Stimulated activated naive B cell treated with anti-CD40 and anti-IgM and Interleukin-4, amounts not matched to agents 10 μg/mL and 1 μg/mL and 100 μg/mL, for 72 hours (primary cell): ENCODE data around the gene CHAT.

Source experiments
- ATAC-seq, 2 donors: fragments of 150-1000 bp; cut with Tn5 transposase; replicated peaks; 2 replicates each; pipeline ENCODE4 v1.10.0; 2021; ENCODE audit warnings: moderate library complexity in 1 of 2
- DNase-seq: peaks from one replicate; pipeline ENCODE4 v3.0.0; 2021
- H3K27ac Mint-ChIP-seq: one replicate; pipeline ENCODE4 v1.8.0; 2022; ENCODE audit warnings: mild to moderate bottlenecking, mixed read lengths
- H3K27me3 Mint-ChIP-seq, 2 donors: one replicate each; pipeline ENCODE4 v1.8.0; 2022; ENCODE audit warnings: mixed read lengths in 2 of 2
- H3K36me3 Mint-ChIP-seq, 2 donors: one replicate each; pipeline ENCODE4 v1.8.0; 2022; ENCODE audit warnings: mixed read lengths in 2 of 2, mild to moderate bottlenecking in 1 of 2
- H3K4me1 Mint-ChIP-seq, 2 donors: one replicate each; pipeline ENCODE4 v1.8.0; 2022; ENCODE audit warnings: mixed read lengths in 2 of 2, mild to moderate bottlenecking in 1 of 2
- H3K4me3 Mint-ChIP-seq, 2 donors: one replicate each; pipeline ENCODE4 v1.8.0; 2022; ENCODE audit warnings: mild to moderate bottlenecking in 2 of 2, mixed read lengths in 2 of 2, moderate library complexity in 1 of 2
- H3K9me3 Mint-ChIP-seq, 2 donors: one replicate each; pipeline ENCODE4 v1.8.0; 2022; ENCODE audit warnings: mixed read lengths in 2 of 2, mild to moderate bottlenecking in 1 of 2

The CHAT gene

GRCh38 chr10:49621561-49621960 lies 7.7 kb downstream of the CHAT start:
- Mint-ChIP-seq H3K9me3 (no peaks in the 10 kb centered on the region), H3K4me3 (no peak overlapping the region), H3K27ac (no peak overlapping the region), H3K36me3 (no peaks in the 10 kb centered on the region), H3K27me3 (peaks cover 38 to 57% of the 10 kb centered on the region in 2 donors), H3K4me1 (peaks cover 0 to 2% of the 10 kb centered on the region in 2 donors)
- no peak for DNase-seq
- ATAC-seq: no peak

- H3K4me3 Mint-ChIP-seq: no peak overlapping the region
- H3K27ac Mint-ChIP-seq: no peak overlapping the region
- no peaks in the 10 kb centered on the region for H3K9me3 Mint-ChIP-seq
- no peaks in the 10 kb centered on the region for H3K36me3 Mint-ChIP-seq
- peaks cover 0 to 2% of the 10 kb centered on the region in 2 donors for H3K4me1 Mint-ChIP-seq
- no peak for ATAC-seq
- H3K27me3 Mint-ChIP-seq: peaks cover 26 to 46% of the 10 kb centered on the region in 2 donors
- DNase-seq: no peak
Measured at GRCh38 chr10:49622426-49623425, 8.9 kb downstream of the CHAT start.

- Mint-ChIP-seq H3K27me3 (peaks cover 12 to 31% of the 10 kb centered on the region in 2 donors), H3K36me3 (no peaks in the 10 kb centered on the region), H3K4me3 (no peak overlapping the region), H3K9me3 (no peaks in the 10 kb centered on the region), H3K4me1 (peaks cover 0 to 2% of the 10 kb centered on the region in 2 donors), H3K27ac (no peak overlapping the region)
- DNase-seq (no peak), ATAC-seq (no peak)
Measured at GRCh38 chr10:49624629-49625028, 10.8 kb downstream of the CHAT start.

- DNase-seq: no peak
- Mint-ChIP-seq H3K9me3 (no peaks in the 10 kb centered on the region), H3K27me3 (peaks cover 5 to 24% of the 10 kb centered on the region in 2 donors), H3K4me1 (no peaks in the 10 kb centered on the region), H3K27ac (no peak overlapping the region), H3K36me3 (no peaks in the 10 kb centered on the region), H3K4me3 (no peak overlapping the region)
- ATAC-seq: no peak
Measured at GRCh38 chr10:49625411-49625810, 11.6 kb downstream of the CHAT start.

GRCh38 chr10:49627038-49627437 lies 13.2 kb downstream of the CHAT start:
- no peaks in the 10 kb centered on the region for H3K9me3 Mint-ChIP-seq
- H3K36me3 Mint-ChIP-seq: no peaks in the 10 kb centered on the region
- H3K27ac Mint-ChIP-seq: no peak overlapping the region
- ATAC-seq: no peak
- H3K27me3 Mint-ChIP-seq: peaks cover 5 to 21% of the 10 kb centered on the region in 2 donors
- no peak for DNase-seq
- no peaks in the 10 kb centered on the region for H3K4me1 Mint-ChIP-seq
- H3K4me3 Mint-ChIP-seq: no peak overlapping the region

- no peak for ATAC-seq
Measured at GRCh38 chr10:49627644-49628247, 13.9 kb downstream of the CHAT start.

GRCh38 chr10:49628599-49628998 lies 14.8 kb downstream of the CHAT start:
- H3K4me1 Mint-ChIP-seq: no peaks in the 10 kb centered on the region
- ATAC-seq (no peak), DNase-seq (no peak)
- no peak overlapping the region for H3K27ac Mint-ChIP-seq
- peaks cover 0 to 10% of the 10 kb centered on the region in 2 donors for H3K27me3 Mint-ChIP-seq
- no peaks in the 10 kb centered on the region for H3K9me3 Mint-ChIP-seq
- H3K4me3 Mint-ChIP-seq: no peak overlapping the region
- H3K36me3 Mint-ChIP-seq: no peaks in the 10 kb centered on the region

More at GRCh38 chr10:49627644-49628247, 13.9 kb downstream of the CHAT start:
- H3K27me3 Mint-ChIP-seq: peaks cover 5 to 16% of the 10 kb centered on the region in 2 donors
- H3K36me3 Mint-ChIP-seq: no peaks in the 10 kb centered on the region
- H3K4me1 Mint-ChIP-seq: no peaks in the 10 kb centered on the region
- H3K4me3 Mint-ChIP-seq: no peak overlapping the region
- no peak overlapping the region for H3K27ac Mint-ChIP-seq
- H3K9me3 Mint-ChIP-seq: no peaks in the 10 kb centered on the region
- DNase-seq: no peak

GRCh38 chr10:49629431-49629881 lies 15.6 kb downstream of the CHAT start:
- peaks cover 0 to 5% of the 10 kb centered on the region in 2 donors for H3K27me3 Mint-ChIP-seq
- ATAC-seq: no peak
- no peaks in the 10 kb centered on the region for H3K36me3 Mint-ChIP-seq
- no peak overlapping the region for H3K4me3 Mint-ChIP-seq
- DNase-seq: no peak
- no peaks in the 10 kb centered on the region for H3K9me3 Mint-ChIP-seq
- no peak overlapping the region for H3K27ac Mint-ChIP-seq
- no peaks in the 10 kb centered on the region for H3K4me1 Mint-ChIP-seq

- peaks cover 0 to 3% of the 10 kb centered on the region in 2 donors for H3K27me3 Mint-ChIP-seq
- no peak for ATAC-seq
- H3K9me3 Mint-ChIP-seq: no peaks in the 10 kb centered on the region
- H3K4me1 Mint-ChIP-seq: no peaks in the 10 kb centered on the region
- H3K36me3 Mint-ChIP-seq: no peaks in the 10 kb centered on the region
- H3K27ac Mint-ChIP-seq: no peak overlapping the region
- no peak overlapping the region for H3K4me3 Mint-ChIP-seq
- DNase-seq: no peak
Measured at GRCh38 chr10:49631975-49632374, 18.1 kb downstream of the CHAT start.

GRCh38 chr10:49632406-49633317 lies 18.8 kb downstream of the CHAT start:
- no peaks in the 10 kb centered on the region for H3K4me1 Mint-ChIP-seq
- H3K9me3 Mint-ChIP-seq: no peaks in the 10 kb centered on the region
- no peaks in the 10 kb centered on the region for H3K36me3 Mint-ChIP-seq
- no peak overlapping the region for H3K4me3 Mint-ChIP-seq
- DNase-seq (no peak), ATAC-seq (no peak)
- no peak overlapping the region for H3K27ac Mint-ChIP-seq
- peaks cover 0 to 9% of the 10 kb centered on the region in 2 donors for H3K27me3 Mint-ChIP-seq

GRCh38 chr10:49633327-49634068 lies 19.7 kb downstream of the CHAT start:
- peaks cover 0 to 11% of the 10 kb centered on the region in 2 donors for H3K27me3 Mint-ChIP-seq
- H3K27ac Mint-ChIP-seq: no peak overlapping the region
- H3K4me1 Mint-ChIP-seq: no peaks in the 10 kb centered on the region
- H3K4me3 Mint-ChIP-seq: no peak overlapping the region
- ATAC-seq (no peak), DNase-seq (no peak)
- H3K36me3 Mint-ChIP-seq: no peaks in the 10 kb centered on the region
- H3K9me3 Mint-ChIP-seq: no peaks in the 10 kb centered on the region

GRCh38 chr10:49634069-49634660 lies 20.3 kb downstream of the CHAT start:
- no peak for ATAC-seq
- no peak for DNase-seq
- Mint-ChIP-seq H3K36me3 (no peaks in the 10 kb centered on the region), H3K4me3 (no peak overlapping the region), H3K27me3 (peaks cover 0 to 11% of the 10 kb centered on the region in 2 donors), H3K27ac (no peak overlapping the region), H3K9me3 (no peaks in the 10 kb centered on the region), H3K4me1 (no peaks in the 10 kb centered on the region)

GRCh38 chr10:49642311-49642710 lies 28.5 kb downstream of the CHAT start:
- Mint-ChIP-seq H3K9me3 (no peaks in the 10 kb centered on the region), H3K4me3 (no peak overlapping the region), H3K27me3 (peaks cover 28 to 34% of the 10 kb centered on the region in 2 donors), H3K27ac (no peak overlapping the region), H3K36me3 (no peaks in the 10 kb centered on the region), H3K4me1 (no peaks in the 10 kb centered on the region)
- no peak for DNase-seq
- ATAC-seq: no peak
